ENCODE data around the gene ROR2.
"Not testable (repeated sequence)": the region's sequence is repeated elsewhere in the genome, so short reads cannot be mapped to it uniquely, and the experiment has no call there.

ROR2 gene

GRCh38 chr9:91659529-91660495 is 290.2 kb downstream of the ROR2 start:
- peak in 1 of 2 experiments; percentile 8 for DNase-seq

DNA sequence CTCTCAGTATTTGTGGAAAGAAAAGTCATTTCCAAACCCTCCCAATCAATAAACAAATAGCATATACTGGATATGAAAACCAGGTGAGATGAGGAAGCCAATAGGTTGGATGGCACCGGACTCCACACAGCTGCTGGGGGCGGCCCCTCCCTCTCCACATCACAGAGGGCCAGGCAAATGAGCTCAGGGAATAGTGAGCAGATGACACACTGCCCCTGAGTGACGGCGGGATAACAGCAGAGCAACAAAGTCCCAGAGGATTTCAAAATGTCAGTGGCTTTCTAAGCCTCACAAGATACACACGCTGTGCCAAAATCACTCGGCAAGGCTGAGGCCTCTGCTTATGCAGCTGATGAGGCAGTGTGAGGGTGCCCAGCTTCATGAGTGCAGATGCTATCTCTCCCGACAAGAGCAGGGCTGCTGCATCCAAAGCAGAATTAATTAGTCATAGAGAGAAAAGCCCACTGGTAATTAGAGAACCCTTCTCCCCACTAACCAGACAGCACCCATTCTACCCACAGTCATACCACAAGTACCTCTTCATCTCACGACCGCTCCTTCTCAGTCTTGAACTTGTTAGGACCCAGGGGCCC is 291.4 kb downstream of the ROR2 start:
- DNase-seq = no peak

DNA sequence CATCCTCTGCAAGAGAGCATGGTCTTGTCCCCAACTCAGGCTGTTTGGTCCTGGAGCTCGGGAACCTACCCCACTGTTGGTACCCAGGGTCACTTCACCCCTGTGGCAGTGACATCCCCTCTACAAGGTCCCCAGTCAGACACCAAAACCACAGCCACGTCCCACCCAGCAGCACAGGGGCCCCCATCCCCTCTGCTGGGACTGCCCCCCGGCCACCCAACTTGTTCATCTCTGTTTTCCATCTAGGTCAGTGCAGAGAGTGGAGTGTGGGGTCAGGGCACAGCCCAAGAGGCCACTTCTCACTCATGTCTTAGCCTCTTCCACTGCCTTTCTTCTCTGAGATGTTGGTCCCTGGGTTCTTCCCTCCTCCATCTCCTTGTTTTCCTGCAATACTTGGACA is 292.5 kb downstream of the ROR2 start:
- DNase-seq = no peak

- DNase-seq = no peak
Observed at GRCh38 chr9:91655658-91656057, 294.4 kb downstream of the ROR2 start.

DNA sequence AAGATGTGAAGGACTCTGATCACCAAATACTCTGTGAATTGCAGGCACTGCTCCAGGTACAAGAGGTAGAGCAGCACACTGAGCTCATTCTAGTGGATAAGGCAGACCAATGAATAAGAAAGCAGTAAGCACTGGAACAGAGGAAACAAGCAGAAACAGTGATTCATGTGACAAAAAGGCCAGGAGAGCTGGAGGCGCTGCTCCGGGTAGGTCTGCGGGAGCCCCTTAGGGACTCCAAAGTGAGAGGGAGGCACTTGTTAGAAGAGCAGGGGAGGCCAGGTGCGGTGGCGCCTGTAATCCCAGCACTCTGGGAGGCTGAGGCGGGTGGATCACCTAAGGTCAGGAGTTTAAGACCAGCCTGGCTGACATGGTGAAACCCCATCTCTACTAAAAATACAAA is 294.8 kb downstream of the ROR2 start:
- DNase-seq = no peak

GRCh38 chr9:91654527-91654926 is 295.5 kb downstream of the ROR2 start:
- DNase-seq = no peak

DNA sequence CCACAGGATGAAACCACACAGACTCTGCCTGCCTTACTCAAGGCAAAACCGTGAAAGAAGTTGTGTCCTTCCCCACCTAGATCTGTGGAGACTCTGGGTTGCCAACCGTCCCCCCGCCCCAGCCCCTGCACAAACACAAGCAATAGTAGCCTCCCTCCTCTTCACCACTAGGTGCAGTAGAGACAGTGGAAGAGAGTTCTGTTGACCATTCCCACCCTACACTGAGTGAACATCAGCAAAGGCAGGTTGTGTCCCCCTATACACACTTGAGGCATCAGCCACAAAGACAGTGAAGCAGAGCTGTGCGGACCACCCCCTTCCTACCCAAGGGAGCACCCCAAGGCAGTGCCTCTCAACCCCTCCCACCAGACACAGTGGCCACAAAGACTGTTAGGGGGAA is 302.7 kb downstream of the ROR2 start:
- DNase-seq = no peak

- no peak for DNase-seq
Observed at GRCh38 chr9:91646702-91647101, 303.3 kb downstream of the ROR2 start.

DNA sequence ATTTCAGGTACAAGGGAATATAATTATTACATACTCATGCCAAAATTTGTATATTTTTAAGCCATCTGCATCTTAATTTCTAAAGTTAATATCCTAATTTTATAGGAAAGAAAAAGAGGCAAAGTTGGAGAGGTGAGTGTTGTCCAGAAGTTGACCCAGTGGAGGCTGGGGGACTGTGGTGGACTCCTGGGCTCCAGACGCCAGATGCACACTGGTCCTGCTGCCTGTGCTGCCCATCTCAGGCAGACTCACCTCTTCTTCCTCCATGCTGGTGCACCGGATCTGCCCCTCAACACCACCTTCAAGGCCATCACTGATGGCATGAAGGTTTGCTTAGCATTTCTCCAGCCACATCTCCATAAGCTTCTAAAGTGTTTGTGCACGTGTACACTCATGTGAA is 305.6 kb downstream of the ROR2 start:
- DNase-seq = no peak

DNA sequence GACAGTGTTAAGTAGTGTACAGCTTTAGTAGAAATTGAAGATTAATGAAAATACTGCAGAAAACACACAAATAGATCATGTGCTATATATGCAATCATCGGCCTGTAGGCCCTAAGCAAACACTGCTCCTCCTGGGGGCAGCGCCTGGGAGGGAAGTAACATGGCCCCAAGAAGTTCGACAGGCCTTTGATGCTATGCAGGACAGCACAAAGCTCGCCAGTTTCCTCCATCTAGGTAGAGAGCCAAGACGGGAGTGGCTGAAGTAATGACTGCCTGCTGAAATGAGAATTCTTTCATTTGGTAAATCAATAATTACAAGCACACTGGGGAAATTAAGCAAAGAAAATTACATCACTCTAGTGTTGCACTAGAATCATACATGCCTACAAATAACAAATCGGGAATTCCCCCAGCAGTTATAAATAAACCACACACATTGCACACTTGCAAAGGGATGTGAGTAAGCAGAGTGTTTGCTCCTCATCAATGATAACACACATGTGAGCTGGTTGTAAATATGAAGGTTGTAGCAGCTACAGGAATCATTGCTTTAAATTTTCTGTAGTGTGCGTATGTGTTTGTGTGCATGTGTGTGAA is 306.4 kb downstream of the ROR2 start:
- DNase-seq = no peak

DNA sequence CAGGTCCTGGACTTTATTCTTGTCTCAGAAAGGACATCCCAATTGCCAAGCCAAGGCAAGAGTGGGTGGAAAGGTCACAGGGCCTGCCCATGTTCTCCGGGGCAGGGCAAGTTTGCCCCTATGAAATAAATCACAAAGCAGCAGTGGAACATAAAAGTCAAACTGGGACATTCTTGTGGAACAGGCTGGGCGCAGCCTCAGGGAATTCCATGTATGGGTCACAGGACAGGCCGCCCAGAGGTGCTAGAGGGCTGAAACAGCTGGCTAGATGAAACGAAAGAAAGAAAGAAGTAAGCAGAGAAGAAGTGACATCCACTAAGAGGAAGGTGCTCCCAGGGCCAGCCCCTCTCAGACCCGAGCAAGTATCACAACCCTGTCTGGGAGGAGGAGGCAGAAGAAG is 307.3 kb downstream of the ROR2 start:
- no peak for DNase-seq

- DNase-seq = no peak
Observed at GRCh38 chr9:91640428-91640827, 309.6 kb downstream of the ROR2 start.

DNA sequence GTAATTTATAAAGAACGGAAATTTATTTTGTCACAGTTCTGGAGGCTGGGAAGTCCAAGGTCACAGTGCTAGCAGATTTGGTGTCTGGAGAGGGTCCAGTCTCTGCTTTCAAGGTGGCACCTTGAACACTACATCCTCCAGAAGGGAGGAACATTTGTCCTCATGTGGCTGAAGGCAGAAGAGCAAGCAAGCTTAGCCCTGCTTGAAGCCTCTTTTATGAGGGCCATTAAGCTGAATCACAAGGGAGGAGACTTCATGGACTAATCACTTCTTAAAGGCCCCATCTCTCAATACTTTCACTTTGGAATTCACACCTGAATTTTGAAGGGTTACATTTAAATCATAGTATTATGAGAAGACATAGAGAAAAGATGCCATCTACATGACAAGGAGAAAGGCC is 311.0 kb downstream of the ROR2 start:
- no peak for DNase-seq

DNA sequence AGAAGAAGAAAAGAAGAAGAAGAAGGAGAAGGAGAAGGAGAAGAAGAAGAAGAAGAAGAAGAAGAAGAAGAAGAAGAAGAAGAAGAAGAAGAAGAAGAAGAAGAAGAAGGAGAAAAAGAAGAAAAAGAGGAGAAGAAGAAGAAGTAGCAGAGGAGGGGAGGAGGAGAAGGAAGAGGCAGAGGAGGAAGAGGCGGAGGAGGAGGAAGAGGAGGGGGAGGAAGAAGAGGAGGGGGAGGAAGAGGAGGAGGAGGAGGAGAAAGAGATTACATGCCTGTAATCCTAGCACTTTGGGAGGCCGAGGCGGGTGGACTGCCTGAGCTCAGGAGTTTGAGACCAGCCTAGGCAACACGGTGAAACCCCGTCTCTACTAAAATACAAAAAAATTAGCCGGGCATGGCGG is 315.2 kb downstream of the ROR2 start:
- not testable (repeated sequence) for DNase-seq

DNA sequence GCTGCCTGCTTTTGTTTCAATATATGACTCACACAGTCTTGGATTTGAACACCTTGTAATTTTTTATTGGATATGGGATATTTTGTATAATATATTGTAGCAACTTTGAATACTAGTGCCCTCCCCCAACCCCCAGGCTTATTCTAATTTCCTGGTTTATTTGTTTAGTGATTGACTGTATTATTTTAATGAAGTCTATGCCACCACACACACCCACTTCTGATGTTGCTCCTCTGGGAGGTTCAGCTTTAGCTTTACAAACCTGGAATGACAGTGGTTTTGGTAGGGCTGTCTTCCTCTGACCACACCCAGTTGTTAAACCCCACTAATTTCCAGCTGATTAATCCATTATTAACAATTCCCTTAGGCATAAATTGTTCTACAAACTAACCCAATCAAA is 320.3 kb downstream of the ROR2 start:
- no peak for DNase-seq

- no peak for DNase-seq
Observed at GRCh38 chr9:91628892-91629291, 321.1 kb downstream of the ROR2 start.

DNA sequence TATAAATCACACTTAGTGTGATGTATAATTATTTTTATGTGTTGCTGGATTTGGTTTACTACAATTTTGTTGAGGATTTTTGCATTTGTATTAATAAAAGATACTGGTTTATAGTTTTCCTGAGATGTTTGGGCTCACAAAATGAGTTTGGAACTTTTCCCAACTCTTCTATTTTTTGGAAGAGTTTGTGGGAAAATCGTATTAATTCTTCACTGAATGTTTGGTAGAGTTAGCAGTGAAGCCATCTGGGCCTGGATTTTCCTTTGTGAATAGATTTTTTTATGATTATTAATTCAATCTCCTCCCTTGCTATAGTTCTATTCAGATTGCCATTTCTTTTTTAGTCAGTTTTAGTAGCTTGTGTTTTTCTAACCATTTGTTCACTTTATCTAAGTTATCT is 324.7 kb downstream of the ROR2 start:
- no peak for DNase-seq

- DNase-seq = no peak
Observed at GRCh38 chr9:91623004-91623403, 327.0 kb downstream of the ROR2 start.

GRCh38 chr9:91622121-91622520 is 327.9 kb downstream of the ROR2 start:
- not testable (repeated sequence) for DNase-seq

GRCh38 chr9:91614044-91614443 is 336.0 kb downstream of the ROR2 start:
- DNase-seq = not testable (repeated sequence)

DNA sequence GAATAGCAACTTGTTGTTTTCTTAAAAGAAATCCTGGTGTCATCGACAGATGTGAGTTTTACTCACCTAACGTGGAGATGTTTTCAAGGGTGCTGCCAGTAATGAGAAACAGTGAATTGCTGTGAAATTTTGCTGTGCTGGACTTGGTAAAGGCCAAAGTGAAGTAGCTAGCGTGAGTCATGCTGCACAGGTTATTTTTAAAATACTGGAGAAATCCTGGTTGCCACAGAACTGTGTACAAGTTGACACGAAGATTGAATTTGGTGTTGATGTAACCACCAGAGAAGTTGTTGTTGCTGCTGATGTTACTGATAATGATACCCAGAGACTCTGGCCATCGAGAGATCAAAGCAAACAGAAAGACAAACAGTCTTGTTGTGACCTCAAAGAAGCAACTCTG is 338.4 kb downstream of the ROR2 start:
- DNase-seq = no peak

DNA sequence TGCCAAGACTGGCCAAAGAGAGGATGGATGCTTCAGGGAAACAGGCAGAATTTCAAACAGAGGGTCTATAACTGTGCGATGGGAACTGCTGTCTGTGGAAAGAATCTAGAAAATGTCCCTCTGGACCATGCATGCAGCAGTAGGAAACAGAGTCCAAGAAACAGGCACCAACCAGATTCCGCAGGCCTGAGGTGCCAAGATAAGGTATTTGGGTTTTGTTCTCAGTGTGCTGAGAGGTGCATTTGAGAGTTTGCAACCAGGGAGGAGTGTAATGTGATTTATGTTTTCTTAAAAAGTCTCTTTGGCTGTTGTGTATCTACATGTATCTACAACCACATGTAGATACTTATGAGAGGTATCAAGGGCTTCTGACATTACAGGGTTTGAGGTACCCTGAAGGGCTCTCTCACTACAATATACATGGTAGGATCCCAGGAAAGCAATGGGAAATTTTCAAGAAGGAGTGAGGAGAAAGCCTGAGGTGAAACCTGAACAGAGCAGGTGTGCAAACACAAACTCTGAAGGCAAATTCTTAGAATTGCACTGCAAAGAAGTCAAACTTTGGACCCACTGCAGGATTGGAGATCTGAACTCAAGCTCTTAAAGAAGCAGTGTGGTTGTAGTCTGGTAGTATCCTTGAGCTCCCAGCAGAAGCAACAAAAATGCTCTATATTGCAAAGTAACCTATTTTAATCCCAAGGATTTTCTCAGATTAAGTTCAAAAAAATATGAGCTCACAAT is 343.6 kb downstream of the ROR2 start:
- DNase-seq = no peak

- no peak for DNase-seq
Observed at GRCh38 chr9:91604451-91605179, 345.4 kb downstream of the ROR2 start.

Data from Kasumi-1 (cell line).